OCI-LY3 (cell line): ENCODE measurements around the gene UBASH3A.

ENCODE experiments used
- H2AFZ ChIP-seq: fragments of 200-600, 300-600 bp; shearing (Covaris generic); 2 replicates; pipeline ENCODE4 v1.6.0; 2014; ENCODE audit warnings: antibody characterized with exemption, low read depth, low read length
- H3K27ac ChIP-seq: fragments of 200-600, 300-600 bp; sonication (generic); 2 replicates; pipeline ENCODE4 v1.5.1; 2014; ENCODE audit warnings: mild to moderate bottlenecking, low read length, moderate library complexity, mixed read lengths
- H3K27me3 ChIP-seq: fragments of 200-600, 300-600 bp; sonication (generic); 2 replicates; pipeline ENCODE4 v1.6.1; 2014; ENCODE audit warnings: low read depth, low read length, mixed read lengths
- H3K36me3 ChIP-seq: fragments of 200-600, 300-600 bp; sonication (generic); replicated peaks from 2 replicates; pipeline ENCODE3; 2014; ENCODE audit warnings: low read depth, low read length, mixed read lengths
- H3K4me1 ChIP-seq: fragments of 300-600, 200-600 bp; sonication (generic); 2 replicates; pipeline ENCODE4 v1.6.1; 2014; ENCODE audit warnings: low read length, mixed read lengths
- H3K4me2 ChIP-seq: fragments of 200-600, 300-600 bp; sonication (generic); 2 replicates; pipeline ENCODE4 v1.6.1; 2014; ENCODE audit warnings: low read length, mixed read lengths
- H3K4me3 ChIP-seq: fragments of 300-600, 200-600 bp; sonication (generic); 2 replicates; pipeline ENCODE4 v1.5.1; 2014; ENCODE audit warnings: antibody characterized with exemption, mild to moderate bottlenecking, low read length, moderate library complexity
- H3K79me2 ChIP-seq: fragments of 300-600, 200-600 bp; shearing (Covaris generic); 2 replicates; pipeline ENCODE4 v1.6.1; 2014; ENCODE audit warnings: mild to moderate bottlenecking, low read length, mixed read lengths
- H3K9ac ChIP-seq: fragments of 300-600, 200-600 bp; shearing (Covaris generic); 2 replicates; pipeline ENCODE4 v1.6.0; 2014; ENCODE audit warnings: mild to moderate bottlenecking, low read length, moderate library complexity
- H3K9me3 ChIP-seq: fragments of 200-600, 300-600 bp; shearing (Covaris generic); 2 replicates; pipeline ENCODE4 v1.6.1; 2014; ENCODE audit warnings: low read length, mixed read lengths; ENCODE audit not compliant: insufficient read depth
- H4K20me1 ChIP-seq: fragments of 200-600, 300-600 bp; sonication (generic); 2 replicates; pipeline ENCODE4 v1.6.1; 2016; ENCODE audit warnings: low read length, mixed read lengths; ENCODE audit not compliant: insufficient read depth
- EZH2phosphoT487 ChIP-seq: fragments of 200-600 bp; shearing (Covaris generic); IDR thresholded peaks from 2 replicates; pipeline ENCODE4 v1.6.1; 2018; ENCODE audit warnings: antibody characterized with exemption, mixed run types, low read depth
- TF ChIP-seq, protein P1 (sequence below): fragments of 200-600, 300-600 bp; sonication (generic); IDR thresholded peaks from 2 replicates; pipeline ENCODE4 v1.5.1; 2014; ENCODE audit warnings: antibody characterized with exemption, low read length, low read depth

Gene UBASH3A

DNA sequence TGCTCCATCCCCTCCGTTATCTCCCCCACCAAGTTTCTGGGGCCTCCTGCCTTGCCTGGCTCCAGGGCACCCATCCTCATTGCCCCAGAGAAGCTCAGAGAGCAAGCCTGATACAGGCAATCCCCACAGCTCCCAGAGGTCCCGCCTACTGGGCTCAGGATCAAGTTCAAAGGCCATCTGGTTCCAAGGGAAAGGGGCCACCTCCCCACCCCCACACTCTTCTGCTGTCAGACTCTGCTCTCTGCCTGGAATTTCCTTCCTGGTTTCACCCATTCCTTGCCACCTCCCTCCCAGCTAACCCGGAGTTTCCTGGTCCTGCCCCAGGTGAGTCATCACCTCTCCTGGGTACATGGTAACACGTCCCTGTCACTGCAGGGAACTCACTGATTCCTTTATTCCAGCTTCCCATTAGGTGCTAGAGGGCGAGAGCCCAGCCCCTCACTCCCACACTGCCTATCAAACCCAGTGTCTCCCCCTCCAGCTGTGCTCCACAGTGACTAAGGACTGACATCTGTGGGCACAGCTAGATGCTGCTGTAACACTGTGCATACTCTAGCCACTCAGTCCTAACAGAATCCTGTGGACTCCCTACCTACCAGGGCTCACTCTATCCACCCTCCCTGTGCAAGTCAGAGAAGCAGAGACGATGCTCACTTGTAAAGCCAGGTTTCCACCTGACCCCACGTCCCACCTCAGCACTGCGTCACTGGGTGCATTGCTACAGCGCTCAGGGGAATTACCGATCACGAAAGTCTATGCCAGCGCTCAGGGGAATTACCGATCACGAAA, 70.5 kb downstream of the UBASH3A start:
- Histone ChIP-seq H3K4me1 (peaks cover 88% of the 10 kb centered on the region), H3K36me3 (no peaks in the 10 kb centered on the region), H4K20me1 (no peaks in the 10 kb centered on the region), H2AFZ (no peak overlapping the region), H3K79me2 (no peaks in the 10 kb centered on the region), H3K27ac (peak overlapping the region; percentile 20; the same call in 1 of the 2 replicates), H3K9ac (no peak overlapping the region), H3K4me3 (peak overlapping the region; percentile 51), H3K27me3 (0 out of 2 replicates have a peak, but pooled peaks cover 2% of the 10 kb centered on the region), H3K4me2 (peak overlapping the region; percentile 83), H3K9me3 (no peaks in the 10 kb centered on the region)
- no peak for TF ChIP-seq EZH2phosphoT487
- TF ChIP-seq, protein P1, sequence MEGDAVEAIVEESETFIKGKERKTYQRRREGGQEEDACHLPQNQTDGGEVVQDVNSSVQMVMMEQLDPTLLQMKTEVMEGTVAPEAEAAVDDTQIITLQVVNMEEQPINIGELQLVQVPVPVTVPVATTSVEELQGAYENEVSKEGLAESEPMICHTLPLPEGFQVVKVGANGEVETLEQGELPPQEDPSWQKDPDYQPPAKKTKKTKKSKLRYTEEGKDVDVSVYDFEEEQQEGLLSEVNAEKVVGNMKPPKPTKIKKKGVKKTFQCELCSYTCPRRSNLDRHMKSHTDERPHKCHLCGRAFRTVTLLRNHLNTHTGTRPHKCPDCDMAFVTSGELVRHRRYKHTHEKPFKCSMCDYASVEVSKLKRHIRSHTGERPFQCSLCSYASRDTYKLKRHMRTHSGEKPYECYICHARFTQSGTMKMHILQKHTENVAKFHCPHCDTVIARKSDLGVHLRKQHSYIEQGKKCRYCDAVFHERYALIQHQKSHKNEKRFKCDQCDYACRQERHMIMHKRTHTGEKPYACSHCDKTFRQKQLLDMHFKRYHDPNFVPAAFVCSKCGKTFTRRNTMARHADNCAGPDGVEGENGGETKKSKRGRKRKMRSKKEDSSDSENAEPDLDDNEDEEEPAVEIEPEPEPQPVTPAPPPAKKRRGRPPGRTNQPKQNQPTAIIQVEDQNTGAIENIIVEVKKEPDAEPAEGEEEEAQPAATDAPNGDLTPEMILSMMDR, result no peak

DNA sequence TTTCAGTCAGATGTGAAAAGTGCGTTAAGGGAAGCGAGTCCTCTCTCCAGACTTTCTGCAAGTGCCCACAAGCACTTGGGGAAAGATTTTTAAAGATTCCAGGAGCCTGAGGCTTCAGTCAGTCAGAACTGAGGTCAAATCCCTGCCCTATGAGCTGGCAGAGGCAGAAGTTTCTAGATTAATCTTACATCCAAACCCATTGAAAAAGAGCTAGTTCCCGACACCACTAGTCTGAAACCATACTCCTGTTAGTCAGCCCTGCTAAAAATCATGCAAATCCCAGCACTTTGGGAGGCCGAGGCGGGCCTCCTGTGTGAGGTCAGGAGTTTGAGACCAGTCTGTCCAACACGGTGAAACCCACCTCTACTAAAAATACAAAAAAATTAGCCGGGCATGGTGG, 71.3 kb downstream of the UBASH3A start:
- Histone ChIP-seq H3K4me3 (peak overlapping the region; percentile 51), H3K4me2 (peak overlapping the region; percentile 83), H3K4me1 (peaks cover 89% of the 10 kb centered on the region), H4K20me1 (no peaks in the 10 kb centered on the region), H3K27me3 (0 out of 2 replicates have a peak, but pooled peaks cover 4% of the 10 kb centered on the region), H3K79me2 (no peaks in the 10 kb centered on the region), H3K27ac (0 out of 2 replicates have a peak overlapping the region, but pooled peaks have one; percentile 22), H3K36me3 (no peaks in the 10 kb centered on the region), H3K9ac (peak overlapping the region; percentile 19; the same call in 1 of the 2 replicates), H2AFZ (no peak overlapping the region), H3K9me3 (no peaks in the 10 kb centered on the region)
- TF ChIP-seq, protein P1, result no peak
- no peak for TF ChIP-seq EZH2phosphoT487

DNA sequence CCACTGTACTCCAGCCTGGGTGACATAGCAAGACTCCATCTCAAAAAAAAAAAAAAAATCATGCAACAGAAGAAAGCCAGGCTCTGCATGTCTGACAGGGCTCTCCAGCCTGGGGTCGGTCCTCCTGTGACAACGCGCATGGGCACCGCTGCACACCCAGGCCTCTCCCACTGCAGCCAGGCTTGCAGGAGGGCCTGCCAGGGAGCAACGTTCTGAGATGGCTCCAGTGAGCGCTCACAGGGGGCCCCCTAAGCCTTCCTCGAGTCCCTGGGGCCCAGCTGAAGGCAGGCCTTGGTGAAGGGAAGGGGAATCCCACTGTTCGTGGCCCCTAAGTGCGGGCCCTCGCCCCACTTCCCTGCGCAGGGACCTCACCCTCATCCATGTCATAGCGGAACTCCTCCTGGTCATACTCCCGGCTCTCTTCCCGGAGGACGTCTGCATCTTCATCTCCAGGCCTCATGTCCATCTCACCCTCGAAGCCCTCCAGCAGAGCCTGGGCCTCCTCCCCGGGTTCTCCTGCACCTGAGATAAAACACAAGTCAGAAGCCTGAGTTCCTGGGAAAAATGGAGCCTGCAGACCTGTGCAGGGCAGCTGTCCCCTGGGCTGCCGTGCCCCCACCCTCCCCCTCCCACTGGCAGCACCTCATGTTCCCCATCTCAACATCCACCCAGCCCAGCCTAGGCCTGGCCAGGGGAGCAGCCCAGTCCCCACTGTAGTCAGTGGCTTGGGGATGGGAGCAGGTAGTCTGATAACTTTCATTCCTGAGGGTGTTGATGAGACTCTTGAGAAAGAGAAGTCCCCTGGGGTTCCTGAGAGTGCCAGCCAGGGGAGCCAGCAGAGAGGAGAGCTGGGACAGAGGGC, 72.1 kb downstream of the UBASH3A start:
- H3K27ac ChIP-seq, result no peak overlapping the region
- H3K4me2 ChIP-seq, result peak overlapping the region; percentile 83
- H3K4me3 ChIP-seq, result no peak overlapping the region
- no peaks in the 10 kb centered on the region for H3K9me3 ChIP-seq
- no peak for TF ChIP-seq EZH2phosphoT487
- TF ChIP-seq, protein P1, result no peak
- no peaks in the 10 kb centered on the region for H4K20me1 ChIP-seq
- H3K36me3 ChIP-seq, result no peaks in the 10 kb centered on the region
- H3K27me3 ChIP-seq, result 0 out of 2 replicates have a peak, but pooled peaks cover 4% of the 10 kb centered on the region
- H3K79me2 ChIP-seq, result no peaks in the 10 kb centered on the region
- no peak overlapping the region; the same call in 1 of the 2 replicates for H3K9ac ChIP-seq
- no peak overlapping the region for H2AFZ ChIP-seq
- peaks cover 85% of the 10 kb centered on the region for H3K4me1 ChIP-seq
